HEK293 (cell line): ENCODE data around the gene PPEF1.

Experiments used
- ZNF423 ChIP-seq: fragments of 450-650 bp; formaldehyde crosslinking; IDR thresholded peaks from 2 replicates; pipeline ENCODE4 v1.5.1; 2016; ENCODE audit warnings: missing biosample characterization, missing genetic modification characterization
- ZNF48 ChIP-seq: fragments of 450-650 bp; formaldehyde crosslinking; IDR thresholded peaks from 2 replicates; pipeline ENCODE4 v1.5.1; 2016; ENCODE audit warnings: missing biosample characterization, missing genetic modification characterization
- ZNF510 ChIP-seq: fragments of 450-650 bp; formaldehyde crosslinking; IDR thresholded peaks from 2 replicates; pipeline ENCODE4 v1.5.1; 2018; ENCODE audit warnings: mild to moderate bottlenecking, missing genetic modification characterization, missing biosample characterization; ENCODE audit not compliant: insufficient replicate concordance
- ZNF701 ChIP-seq: fragments of 450-650 bp; formaldehyde crosslinking; IDR thresholded peaks from 2 replicates; pipeline ENCODE4 v1.5.1; 2016; ENCODE audit warnings: missing biosample characterization, missing genetic modification characterization
- ZNF777 ChIP-seq: fragments of 450-650 bp; formaldehyde crosslinking; IDR thresholded peaks from 2 replicates; pipeline ENCODE4 v1.5.1; 2017; ENCODE audit warnings: missing biosample characterization, missing genetic modification characterization, borderline replicate concordance
- TF ChIP-seq, protein P1 (sequence below): fragments of 450-650 bp; formaldehyde crosslinking; IDR thresholded peaks from 2 replicates; pipeline ENCODE4 v1.5.1; 2016; ENCODE audit warnings: missing biosample characterization, missing genetic modification characterization
- TF ChIP-seq, protein P2 (sequence below): fragments of 450-650 bp; formaldehyde crosslinking; IDR thresholded peaks from 2 replicates; pipeline ENCODE4 v1.5.1; 2016; ENCODE audit warnings: missing biosample characterization, missing genetic modification characterization
- TF ChIP-seq, protein P3 (sequence below): fragments of 450-650 bp; formaldehyde crosslinking; IDR thresholded peaks from 2 replicates; pipeline ENCODE4 v1.5.1; 2016; ENCODE audit warnings: missing biosample characterization, missing genetic modification characterization

DNA sequence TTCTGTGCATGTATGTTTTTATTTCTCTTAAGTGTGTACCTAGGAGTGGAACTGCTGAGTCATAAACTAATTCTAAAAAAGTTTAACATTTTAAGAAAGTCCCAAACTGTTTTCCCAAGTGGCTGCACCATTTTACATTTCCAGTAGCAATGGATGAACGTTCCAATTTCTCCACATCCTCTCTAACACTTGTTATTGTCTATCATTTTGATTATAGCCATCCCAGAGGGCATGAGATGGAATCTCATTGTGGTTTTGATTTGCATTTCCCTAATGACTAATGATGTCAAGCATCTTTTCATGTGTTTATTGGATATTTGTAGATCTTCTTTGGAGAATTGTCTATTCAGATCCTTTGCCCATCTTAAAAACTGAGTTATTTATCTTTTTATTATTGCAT lies 82.5 kb downstream of the PPEF1 start:
- TF ChIP-seq ZNF48 (tag by site-specific recombination) (no peak), ZNF777 (no peak), ZNF510 (tag by site-specific recombination) (no peak), ZNF701 (no peak), ZNF423 (tag by site-specific recombination) (no peak)
- TF ChIP-seq, protein P1, sequence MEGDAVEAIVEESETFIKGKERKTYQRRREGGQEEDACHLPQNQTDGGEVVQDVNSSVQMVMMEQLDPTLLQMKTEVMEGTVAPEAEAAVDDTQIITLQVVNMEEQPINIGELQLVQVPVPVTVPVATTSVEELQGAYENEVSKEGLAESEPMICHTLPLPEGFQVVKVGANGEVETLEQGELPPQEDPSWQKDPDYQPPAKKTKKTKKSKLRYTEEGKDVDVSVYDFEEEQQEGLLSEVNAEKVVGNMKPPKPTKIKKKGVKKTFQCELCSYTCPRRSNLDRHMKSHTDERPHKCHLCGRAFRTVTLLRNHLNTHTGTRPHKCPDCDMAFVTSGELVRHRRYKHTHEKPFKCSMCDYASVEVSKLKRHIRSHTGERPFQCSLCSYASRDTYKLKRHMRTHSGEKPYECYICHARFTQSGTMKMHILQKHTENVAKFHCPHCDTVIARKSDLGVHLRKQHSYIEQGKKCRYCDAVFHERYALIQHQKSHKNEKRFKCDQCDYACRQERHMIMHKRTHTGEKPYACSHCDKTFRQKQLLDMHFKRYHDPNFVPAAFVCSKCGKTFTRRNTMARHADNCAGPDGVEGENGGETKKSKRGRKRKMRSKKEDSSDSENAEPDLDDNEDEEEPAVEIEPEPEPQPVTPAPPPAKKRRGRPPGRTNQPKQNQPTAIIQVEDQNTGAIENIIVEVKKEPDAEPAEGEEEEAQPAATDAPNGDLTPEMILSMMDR (tag by site-specific recombination): no peak
- TF ChIP-seq, protein P2, sequence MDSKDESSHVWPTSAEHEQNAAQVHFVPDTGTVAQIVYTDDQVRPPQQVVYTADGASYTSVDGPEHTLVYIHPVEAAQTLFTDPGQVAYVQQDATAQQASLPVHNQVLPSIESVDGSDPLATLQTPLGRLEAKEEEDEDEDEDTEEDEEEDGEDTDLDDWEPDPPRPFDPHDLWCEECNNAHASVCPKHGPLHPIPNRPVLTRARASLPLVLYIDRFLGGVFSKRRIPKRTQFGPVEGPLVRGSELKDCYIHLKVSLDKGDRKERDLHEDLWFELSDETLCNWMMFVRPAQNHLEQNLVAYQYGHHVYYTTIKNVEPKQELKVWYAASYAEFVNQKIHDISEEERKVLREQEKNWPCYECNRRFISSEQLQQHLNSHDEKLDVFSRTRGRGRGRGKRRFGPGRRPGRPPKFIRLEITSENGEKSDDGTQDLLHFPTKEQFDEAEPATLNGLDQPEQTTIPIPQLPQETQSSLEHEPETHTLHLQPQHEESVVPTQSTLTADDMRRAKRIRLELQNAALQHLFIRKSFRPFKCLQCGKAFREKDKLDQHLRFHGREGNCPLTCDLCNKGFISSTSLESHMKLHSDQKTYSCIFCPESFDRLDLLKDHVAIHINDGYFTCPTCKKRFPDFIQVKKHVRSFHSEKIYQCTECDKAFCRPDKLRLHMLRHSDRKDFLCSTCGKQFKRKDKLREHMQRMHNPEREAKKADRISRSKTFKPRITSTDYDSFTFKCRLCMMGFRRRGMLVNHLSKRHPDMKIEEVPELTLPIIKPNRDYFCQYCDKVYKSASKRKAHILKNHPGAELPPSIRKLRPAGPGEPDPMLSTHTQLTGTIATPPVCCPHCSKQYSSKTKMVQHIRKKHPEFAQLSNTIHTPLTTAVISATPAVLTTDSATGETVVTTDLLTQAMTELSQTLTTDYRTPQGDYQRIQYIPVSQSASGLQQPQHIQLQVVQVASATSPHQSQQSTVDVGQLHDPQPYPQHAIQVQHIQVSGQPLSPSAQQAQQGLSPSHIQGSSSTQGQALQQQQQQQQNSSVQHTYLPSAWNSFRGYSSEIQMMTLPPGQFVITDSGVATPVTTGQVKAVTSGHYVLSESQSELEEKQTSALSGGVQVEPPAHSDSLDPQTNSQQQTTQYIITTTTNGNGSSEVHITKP: no peak
- TF ChIP-seq, protein P3, sequence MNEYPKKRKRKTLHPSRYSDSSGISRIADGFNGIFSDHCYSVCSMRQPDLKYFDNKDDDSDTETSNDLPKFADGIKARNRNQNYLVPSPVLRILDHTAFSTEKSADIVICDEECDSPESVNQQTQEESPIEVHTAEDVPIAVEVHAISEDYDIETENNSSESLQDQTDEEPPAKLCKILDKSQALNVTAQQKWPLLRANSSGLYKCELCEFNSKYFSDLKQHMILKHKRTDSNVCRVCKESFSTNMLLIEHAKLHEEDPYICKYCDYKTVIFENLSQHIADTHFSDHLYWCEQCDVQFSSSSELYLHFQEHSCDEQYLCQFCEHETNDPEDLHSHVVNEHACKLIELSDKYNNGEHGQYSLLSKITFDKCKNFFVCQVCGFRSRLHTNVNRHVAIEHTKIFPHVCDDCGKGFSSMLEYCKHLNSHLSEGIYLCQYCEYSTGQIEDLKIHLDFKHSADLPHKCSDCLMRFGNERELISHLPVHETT: no peak
